NCI-H1048 (cell line): ENCODE data around the gene AIFM1.

Source experiments
- DNase-seq: peaks from one replicate; lab custom pipeline; 2025; lab: John Stamatoyannopoulos, UW

Gene AIFM1

DNA sequence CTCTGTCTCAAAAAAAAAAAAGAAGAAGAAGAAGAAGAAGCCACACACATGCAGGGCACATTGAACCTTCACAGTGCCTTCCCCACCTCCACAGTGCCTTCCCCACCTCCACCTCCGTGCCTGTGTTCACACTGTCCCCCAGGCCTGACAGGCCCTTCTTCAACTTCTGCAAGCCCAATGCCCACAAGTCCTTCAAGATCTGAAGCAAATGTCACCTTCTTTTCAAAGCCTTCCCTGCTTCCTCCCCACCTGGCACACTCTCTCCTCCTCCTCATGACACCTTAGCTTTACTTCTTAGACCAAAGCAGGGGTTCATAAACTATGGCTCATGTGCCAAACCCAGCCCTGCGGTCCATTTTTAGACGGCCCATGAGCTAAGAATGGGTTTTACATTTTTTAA is 75.3 kb downstream of the AIFM1 start:
- no peak for DNase-seq

DNA sequence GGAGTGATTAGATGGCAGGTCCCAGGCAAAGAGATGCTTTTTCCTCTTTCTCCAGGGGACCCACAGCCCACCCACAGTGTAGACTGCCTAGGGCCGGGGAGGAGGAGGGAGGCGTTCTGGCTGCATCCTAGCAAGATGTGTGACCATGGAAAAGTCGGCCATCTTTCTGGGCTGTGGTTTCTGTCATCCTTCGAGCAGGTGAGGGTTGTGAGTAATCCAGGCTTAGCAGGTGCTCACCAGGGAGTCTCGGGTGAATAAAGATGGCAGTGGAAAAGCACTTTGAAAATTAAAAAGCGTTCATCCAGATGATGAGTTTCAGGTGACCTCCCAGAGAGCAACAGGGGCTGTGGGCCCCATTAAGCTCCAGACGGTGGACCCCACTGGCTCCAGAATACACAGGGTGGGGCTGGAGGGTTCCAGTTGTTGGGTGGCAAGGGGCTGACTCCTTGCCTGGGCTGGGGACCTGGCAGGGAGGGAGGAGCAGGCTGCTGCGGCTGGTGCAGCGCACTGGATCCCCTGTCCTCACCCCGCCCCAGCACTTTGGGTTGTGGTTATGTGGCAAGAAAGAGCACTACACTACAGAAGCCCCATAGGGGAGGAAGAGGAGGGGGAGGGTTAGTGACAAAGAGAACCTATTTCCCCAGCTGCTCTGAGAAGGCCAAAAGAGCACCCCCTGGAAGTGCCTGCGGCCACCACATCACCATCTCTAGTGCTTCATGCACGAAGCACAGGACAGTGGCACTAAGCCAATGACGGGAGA is 79.0 kb downstream of the AIFM1 start:
- DNase-seq, result no peak

DNA sequence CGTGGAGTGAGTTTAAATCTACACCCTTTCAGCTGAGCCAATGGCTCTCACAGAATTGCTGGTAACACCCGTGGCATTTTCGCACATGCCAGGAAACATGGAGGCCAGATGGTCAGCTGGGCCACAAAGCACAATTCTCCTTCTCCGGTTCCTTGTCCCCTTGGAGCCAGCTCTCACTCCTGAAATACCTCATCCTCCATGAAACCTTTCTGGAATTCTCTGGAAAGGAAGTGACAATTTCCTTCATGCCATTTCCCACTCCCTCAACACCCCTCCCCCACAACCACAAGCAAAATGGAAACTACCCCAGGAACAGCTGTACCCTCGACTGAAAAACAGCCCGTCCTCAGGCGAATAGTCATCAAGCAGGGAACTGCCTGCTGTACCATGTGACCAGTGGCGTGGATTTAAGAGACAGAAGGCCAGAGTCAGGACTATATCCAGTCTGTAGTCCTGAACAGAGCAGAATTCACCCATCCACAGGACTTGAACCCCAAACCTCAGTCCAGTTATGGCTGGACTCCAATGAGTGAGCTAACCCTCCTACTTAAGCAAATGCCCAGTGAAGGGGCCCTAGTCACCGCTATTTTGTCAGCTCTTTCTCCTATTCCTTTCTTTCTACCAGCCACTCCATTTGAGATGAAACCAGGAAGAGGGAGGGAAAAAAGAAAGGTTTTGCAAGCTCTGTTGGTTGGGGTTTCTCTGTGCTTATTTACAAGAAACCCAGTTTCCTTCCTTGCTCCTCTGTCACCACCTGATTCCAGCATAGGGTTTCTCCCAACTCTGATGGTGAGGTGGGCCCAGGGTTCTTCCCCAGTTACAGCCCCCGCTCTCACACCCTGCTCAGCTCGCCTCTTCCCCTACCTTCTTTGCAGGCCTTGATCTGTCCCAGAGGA is 79.8 kb downstream of the AIFM1 start:
- no peak for DNase-seq

DNA sequence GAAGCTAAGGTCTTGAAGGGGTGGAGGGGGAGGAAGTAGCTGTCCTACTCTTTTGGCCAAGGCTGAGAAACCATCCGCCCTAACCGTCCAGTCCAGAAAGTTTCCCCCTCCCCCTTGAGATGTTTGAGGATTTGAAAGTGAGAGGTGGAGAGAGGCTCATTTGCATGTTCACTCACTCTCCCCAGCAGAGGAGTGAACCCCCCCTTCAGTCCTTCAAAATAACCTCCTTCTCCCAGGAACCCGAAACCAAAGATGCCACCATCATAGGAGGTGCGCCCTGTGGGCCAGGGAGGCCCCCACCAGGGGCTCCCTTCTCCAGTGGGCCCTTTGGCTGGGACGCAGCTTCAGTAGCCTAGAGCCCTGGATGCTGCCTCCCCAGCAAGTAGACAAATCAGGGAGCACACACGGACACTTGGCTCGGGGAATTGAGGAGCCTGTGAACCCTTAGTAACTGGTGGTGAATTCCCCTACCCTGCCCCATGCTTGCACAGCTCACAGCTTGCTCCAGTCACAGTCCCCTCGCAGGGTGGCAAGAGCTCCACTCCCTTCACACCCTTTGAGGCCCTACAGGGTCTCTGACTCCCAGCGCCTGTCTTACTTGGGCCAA is 80.9 kb downstream of the AIFM1 start:
- DNase-seq, result no peak

DNA sequence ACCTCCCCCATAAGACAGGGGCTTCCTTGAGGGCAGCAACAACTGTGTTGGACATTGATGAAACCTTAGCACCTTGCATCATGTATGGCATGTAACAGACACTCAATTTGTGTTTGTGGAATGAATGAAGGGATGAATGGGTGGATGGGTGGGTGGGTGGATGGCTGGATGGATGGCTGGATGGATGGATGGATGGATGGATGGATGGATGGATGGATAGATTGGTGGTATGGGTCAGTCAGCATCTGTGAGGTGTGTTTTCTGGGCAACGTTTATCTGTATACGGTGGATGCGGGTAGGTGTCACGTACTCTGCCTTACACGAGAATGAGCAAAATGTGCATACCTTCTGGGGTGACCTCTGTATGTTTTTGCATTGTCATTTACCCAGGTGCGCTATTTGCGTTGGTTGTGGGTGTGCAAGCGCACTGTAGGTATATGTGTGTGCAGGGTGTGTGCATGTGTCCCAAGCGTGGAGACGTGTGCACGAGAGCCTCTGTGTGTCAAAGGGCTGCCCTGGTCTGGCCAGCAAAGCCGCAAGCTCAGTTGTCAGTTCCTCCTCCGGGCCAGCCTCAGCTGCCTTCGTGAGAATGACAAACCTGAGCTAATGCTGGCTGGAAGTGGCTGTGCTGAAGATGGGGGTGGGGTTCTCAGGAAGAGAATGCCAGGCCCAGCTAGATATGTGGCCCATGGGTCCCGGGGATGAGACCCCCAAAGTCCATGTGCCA is 81.8 kb downstream of the AIFM1 start:
- no peak for DNase-seq

DNA sequence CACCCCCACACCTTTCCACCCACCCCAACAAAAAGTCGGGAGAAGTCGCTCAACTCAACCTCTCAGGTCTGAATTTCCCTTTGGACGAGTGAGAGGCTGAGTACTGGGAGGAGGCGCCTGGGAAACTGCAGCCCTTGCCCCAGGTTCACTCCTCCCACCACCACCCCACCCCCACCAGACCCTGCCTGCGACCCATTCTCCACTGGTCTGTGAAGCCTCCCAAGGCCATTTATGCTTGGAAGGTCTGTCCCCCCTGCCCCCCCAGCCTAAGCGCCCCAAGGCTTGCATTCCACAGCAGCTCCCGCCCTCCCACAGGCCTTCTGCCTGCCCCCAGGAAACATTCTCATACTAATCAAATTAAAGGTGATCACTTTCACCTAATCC is 82.5 kb downstream of the AIFM1 start:
- DNase-seq, result no peak

DNA sequence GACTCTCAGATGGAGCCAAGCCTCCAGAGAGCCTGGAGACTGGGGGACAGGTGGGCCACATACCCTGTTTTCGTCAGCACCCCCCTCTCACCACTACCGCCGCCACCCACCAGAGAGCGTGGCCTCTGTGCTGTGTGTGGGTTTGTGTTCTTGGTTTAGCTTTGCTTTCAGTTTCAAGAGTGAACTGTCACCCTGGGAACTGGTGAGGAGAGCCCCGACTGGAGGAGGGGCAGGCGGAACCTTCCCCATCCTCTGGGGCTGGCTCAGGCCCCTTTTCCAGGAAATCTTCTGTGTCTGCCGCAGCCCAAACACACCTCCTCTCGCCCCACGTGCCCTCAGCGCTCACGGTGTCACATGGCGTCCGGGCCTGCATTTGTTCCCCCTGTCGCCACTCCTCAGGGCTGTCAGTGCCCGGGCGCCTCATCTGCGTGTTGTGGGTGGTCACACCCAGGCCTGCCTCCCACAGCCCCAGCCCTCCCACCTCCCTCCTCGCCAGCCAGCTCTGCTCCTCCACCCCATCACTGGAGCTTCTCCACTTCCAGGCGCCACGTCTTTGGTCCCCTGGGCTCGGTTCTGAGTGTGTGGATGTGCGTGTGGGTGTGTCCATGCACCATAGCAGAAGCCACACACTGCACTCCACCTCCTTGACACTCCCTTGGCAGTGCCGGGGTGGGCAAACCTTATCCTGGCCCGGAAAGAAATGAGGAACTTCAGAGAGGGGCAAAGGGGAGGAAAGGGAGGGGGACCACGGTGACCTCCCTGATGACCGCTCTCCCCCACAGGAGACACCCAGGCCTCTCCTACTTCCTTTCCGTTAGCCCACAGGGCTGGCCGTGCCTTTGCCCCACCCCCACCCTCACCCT is 83.2 kb downstream of the AIFM1 start:
- no peak for DNase-seq

DNA sequence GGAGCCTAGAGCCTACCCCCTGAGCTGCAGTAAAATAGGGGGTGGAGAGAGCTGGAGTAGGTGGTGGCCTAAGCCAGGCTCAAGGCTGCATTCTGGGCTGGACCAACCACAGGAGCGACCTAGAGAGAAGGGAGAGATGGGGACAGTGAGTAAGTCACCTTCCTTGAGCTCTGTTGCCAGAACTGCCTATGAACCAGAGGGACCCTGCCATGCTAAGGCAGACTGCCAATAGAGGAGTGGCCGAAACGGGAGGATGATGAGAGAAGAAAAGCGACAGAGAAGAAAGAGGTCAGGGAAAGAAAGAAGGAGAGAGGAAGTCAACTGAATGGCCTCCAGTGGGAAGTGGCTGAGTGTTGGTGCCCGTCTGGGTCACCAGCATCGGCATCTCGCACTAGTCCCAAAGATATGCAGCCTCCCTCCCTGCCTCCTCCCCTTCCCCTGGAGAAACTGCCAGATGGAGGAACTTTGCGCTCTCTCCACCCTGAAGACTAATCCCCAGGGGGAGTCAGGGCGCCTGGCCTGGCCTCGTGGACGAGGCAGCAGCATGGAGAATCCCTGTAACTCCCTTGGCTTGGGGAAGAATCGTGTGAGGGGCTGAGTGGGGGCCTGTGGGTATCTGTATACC is 84.1 kb downstream of the AIFM1 start:
- no peak for DNase-seq

DNA sequence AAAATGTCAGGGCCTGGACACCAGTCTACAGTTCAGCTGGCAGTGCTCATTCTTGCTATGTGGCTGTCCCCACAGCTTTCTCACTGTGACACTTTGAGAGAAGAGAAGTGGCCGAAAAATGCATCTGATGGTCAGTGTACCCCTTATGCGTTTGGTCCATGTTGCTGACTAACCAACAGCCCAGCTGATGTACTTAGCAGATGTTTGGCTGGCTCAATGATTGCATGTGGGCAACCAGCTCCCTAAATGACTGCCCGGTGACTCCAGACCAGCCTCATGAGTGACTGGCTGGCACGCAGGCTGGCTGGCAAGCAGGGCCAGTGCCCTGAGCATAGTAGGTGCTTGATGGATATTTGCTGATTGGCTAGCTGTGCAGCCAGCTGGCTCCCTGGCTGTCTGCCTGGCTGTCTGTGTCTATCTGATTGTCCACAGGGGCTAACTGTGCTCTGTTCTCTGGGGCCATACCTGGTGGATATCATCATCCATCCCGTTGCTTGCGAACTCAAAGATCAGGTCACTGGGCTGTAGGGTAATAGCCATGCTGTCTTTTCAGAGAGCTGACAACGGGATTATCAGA is 84.8 kb downstream of the AIFM1 start:
- DNase-seq, result no peak

DNA sequence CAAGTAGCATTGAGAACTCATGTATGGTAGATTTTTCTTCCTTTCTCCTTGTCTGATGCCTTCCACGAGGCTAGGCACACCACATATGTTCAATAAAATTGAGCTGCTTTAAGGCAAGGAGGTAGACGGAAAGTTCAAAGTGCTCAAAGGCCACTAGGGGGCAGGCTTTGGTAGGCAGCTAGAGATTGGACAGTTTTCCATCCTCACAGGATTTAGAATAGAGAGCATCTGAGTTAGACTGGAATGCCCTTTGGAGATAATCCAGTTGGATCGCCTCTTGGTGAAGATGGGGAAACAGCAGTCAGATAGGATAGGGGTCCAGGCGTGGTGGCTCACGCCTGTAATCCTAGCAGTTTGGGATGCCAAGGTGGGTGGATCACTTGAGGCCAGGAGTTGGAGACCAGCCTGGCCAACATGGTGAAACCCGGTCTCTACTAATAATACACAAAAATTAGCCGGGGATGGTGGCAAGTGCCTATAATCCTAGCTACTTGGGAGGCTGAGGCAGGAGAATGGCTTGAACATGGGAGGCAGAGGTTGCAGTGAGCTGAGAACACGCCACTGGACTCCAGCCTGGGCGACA is 85.7 kb downstream of the AIFM1 start:
- DNase-seq, result no peak
